Activated gamma-delta T cell treated with anti-CD3 and anti-CD28 coated beads, Interleukin-2, amount 50 U/mL, for 16 hours (primary cell): Measurements from ENCODE around the gene TNFAIP8.
"Not testable (repeated sequence)": the region's sequence is repeated elsewhere in the genome, so short reads cannot be mapped to it uniquely, and the experiment has no call there.

Source experiments
- DNase-seq: peaks from one replicate; pipeline ENCODE4 v3.0.0-alpha.2; 2020; ENCODE audit warnings: low read depth

Gene TNFAIP8

DNA sequence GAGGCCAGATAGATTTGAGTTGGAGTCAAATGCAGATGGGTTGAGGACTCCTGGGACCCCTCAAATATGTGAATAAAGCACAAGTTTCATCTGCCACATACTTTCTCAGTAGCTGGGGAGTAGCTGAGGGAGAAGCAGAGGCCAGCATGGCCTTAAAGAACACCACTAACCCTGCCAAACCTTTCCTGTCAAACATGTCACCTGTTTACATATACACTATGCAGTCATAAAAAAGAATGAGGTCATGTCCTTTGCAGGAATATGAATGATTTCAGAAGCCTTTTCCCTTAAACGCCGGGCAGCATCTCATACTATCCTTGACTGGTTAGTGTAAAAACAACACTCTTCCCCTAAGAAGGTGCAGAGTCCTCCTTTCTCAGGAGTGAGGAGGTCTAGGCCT, 71.2 kb downstream of the TNFAIP8 start:
- no peak for DNase-seq

DNA sequence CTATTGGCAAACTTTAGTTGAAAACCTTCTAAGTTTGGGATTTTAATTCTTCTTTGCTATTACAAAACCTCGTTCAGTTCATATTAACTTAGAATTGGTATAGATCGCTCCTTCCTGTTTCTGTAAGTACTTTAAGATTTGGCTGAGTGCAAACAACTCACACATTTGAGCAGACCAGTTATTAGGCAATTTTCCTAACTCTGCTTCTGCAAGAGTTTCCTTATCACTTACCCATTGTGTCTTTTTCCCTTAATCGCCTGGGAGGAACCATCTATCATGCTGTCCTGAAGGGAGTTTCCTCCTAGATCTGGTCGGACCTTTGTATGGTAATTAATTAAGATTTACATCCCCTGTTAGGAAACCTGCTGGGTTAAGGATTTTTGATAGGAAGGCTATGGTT, 71.8 kb downstream of the TNFAIP8 start:
- DNase-seq = not testable (repeated sequence)

DNA sequence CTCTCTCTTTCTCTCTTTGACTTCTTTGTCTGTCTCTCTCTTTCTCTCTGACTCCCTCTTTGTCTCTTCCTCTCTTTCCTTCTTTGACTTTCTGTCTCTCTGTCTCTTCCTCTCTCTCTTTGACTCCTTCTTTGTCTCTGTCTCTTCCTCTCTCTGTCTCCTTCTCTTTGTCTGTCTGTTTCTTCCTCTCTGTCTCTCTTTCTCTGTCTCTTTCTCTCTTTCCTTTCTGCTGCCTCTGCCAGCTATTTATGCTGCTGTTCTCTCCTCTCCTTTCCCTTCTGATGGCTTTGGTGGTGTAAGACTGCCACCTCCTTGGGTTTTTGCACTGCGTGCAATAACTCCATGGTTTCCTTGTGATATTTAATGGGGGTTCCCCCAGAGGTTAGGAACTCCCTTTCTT, 72.3 kb downstream of the TNFAIP8 start:
- DNase-seq = not testable (repeated sequence)

DNA sequence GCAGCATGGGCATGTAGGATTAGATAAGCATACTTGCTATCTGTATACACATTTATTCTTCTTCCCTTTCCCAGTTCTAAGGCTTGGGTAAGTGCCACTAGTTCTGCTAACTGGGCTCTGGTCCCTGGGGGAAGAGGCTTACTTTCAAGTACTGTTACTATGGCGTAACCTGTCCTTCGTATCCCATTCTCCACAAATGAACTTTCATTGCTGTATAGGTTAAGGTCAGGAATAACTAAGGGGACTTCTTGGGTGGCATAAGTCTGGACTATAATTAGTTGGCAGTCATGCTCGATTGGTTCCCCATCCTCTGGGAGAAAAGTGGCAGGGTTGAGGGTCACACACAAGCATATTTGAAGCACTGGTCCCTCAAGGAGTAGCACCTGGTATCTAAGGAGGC, 72.8 kb downstream of the TNFAIP8 start:
- not testable (repeated sequence) for DNase-seq

DNA sequence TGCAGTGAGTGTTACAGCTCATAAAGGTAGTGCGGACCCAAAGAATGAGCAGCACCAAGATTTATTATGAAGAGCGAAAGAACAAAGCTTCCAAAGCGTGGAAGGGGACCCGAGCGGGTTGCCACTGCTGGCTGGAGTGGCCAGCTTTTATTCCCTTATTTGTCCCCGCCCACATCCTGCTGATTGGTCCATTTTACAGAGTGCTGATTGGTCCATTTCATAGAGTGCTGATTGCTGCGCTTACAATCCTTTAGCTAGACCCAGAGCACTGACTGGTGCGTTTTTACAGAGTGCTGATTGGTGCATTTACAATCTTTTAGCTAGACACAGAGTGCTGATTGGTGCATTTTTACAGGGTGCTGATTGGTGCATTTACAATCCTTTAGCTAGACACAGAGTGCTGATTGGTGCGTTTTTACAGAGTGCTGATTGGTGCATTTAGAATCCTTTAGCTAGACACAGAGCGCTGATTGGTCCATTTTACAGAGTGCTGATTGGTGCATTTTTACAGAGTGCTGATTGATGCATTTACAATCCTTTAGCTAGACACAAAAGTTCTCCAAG, 76.9 kb downstream of the TNFAIP8 start:
- not testable (repeated sequence) for DNase-seq

DNA sequence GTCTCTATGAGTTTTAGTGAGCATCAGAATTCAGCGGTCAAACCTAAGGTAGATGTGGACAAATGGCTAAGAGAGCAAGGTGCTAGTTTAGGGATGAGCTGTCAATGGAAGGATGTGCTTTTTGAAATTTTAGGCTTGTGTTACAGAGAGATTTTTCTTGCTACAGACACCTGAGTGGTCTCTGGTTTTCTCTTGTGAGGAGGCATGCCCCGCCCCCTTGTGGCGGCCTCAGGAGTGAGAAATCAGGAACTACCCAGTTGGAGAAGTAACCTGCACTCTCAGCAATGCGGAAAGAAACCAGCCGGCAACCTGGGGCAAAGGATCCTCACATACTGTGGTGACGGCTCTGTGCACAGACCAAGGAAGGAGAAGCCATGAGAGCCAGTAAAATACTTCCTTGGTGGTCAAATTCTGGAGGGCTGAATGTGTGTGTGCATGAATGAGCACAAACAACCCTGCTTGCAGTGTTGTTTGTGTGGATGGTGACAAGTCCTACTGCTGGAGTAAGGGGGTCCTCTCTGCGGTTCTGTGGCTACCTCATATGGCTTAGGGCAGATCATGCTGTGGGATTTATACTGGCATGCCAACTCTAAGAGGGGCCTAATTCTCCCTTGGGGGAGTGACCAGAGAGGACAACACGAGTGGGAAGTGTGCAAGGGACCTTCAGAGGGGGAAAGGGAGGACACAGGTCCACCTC, 79.8 kb downstream of the TNFAIP8 start:
- peak; percentile 58 for DNase-seq

DNA sequence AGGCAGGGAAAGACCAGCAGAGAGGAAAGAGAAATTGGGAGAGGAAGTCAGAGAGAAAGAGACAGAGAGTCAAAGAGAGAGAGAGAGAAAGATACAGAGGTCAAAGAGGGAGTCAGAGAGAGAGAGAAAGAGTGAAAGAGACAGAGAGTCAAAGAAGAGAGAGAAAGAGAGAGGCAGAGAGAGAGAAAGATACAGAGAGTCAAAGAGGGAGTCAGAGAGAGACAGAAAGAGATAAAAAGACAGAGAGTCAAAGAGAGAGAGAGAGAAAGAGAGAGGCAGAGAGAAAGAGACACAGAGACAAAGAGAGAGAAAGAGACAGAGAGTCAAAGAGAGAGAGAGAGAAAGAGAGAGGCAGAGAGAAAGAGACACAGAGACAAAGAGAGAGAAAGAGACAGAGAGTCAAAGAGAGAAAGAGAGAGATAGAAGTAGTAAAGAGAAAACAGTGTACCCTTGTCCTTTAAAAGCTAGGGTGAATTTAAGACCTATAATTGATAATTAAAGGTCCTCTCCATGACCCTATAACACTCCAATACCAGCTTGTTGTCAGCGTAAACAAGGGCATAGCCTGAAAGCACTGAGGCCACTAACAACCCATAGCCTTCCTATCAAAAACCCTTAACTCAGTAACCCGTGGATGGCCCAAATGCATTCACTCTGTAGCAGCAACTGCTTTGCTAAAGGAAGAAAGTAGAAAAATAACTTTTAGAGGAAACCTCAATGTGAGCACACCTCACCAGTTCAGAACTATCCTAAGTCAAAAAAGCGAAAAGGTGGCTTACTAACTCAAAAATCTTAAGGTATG, 82.2 kb downstream of the TNFAIP8 start:
- not testable (repeated sequence) for DNase-seq

DNA sequence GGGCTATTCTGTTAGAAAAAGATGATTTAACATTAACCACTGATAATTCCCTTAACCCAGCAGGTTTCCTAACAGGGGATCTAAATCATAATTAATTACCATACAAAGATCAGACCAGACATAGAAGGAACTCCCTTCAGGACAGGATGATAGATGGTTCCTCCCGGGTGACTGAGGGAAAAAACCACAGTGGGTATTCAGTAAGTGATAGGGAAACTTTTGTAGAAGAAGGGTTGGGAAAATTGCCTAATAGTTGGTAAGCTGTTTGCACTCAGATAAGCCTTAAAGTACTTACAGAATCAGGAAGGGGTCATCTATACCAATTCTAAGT, 82.7 kb downstream of the TNFAIP8 start:
- not testable (repeated sequence) for DNase-seq

DNA sequence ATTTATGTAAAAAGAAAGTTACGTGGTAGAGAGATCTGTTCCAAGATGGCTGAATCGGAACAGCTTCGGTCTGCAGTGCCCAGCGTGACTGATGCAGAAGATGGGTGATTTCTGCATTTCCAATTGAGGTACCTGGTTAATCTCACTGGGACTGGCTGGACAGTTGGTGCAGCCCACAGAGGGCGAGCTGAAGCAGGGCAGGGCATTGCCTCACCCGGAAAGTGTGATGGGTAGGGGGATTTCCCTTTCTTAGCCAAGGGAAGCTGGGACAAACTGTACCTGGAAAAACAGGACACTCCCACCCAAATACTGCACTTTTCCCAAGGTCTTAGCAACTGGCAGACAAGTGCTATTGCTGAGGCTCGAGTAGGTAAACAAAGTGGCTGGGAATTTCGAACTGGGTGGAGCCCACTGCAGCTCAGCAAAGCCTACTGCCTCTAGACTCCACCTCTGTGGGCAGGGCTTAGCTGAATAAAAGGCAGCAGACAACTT, 83.4 kb downstream of the TNFAIP8 start:
- DNase-seq = no peak

DNA sequence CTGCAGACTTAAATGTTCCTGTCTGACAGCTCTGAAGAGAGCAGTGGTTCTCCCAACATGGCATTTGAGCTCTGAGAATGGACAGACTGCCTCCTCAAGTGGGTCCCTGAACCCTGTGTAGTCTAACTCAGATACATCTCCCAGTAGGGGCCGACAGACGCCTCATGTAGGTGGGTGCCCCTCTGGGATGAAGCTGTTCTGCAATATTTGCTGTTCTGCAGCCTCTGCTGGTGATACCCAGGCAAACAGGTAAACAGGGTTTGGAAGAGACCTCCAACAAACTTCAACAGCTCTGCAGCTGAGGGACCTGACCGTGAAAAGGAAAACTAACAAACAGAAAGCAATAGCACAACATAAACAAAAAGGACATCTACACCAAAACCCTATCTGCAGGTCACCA, 83.8 kb downstream of the TNFAIP8 start:
- DNase-seq = not testable (repeated sequence)

DNA sequence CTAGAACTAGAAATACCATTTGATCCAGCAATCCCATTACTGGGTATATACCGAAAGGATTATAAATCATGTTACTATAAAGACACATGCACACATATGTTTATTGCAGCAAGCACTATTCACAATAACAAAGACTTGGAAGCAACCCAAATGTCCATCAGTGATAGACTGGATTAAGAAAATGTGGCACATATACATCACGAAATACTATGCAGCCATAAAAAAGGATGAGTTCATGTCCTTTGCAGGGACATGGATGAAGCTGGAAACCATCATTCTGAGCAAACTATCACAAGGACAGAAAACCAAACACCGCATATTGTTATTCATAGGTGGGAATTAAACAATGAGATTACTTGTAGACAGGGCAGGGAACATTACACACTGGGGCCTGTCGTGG, 88.8 kb downstream of the TNFAIP8 start:
- not testable (repeated sequence) for DNase-seq

DNA sequence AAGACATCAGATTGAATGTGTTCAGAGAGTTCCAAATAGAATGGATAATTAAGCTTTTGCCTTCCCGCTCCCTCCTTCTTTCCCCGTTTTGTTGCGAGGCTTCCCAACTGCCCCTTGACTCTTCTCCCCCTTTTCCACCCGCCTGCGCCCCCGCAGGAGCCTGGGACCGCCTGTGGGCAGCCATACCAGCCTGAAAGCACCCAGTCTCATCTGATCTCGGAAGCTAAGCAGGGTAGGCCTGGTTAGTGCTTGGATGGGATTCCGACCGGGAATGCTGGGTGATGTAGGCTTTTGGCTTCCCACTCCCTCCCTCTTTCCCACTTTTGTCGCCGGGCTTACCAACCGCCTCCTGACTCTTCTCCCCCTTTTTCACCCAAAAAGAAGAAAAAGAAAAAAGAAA, 89.7 kb downstream of the TNFAIP8 start:
- no peak for DNase-seq
